Osteocyte (in vitro differentiated cells): ENCODE results near the gene PER1. TPM values are rescaled to one million over a fixed set of nuclear protein-coding genes. Genes with fewer than 3 reads are reported as not detected.
A peak's percentile ranks its signal among the peaks of the same experiment; 100 is the strongest.

Experiments used
- DNase-seq: peaks from one replicate; pipeline ENCODE4 v3.0.0; 2021; ENCODE audit warnings: mixed read lengths; ENCODE audit not compliant: unreplicated experiment; ENCODE audit errors: extremely low spot score
- H3K27ac Mint-ChIP-seq: one replicate; pipeline ENCODE4 v1.8.0; 2021; ENCODE audit warnings: mild to moderate bottlenecking, mixed read lengths; ENCODE audit not compliant: unreplicated experiment
- H3K27me3 Mint-ChIP-seq: one replicate; pipeline ENCODE4 v1.8.0; 2021; ENCODE audit warnings: mixed read lengths; ENCODE audit not compliant: unreplicated experiment
- H3K36me3 Mint-ChIP-seq: one replicate; pipeline ENCODE4 v1.8.0; 2021; ENCODE audit warnings: mixed read lengths; ENCODE audit not compliant: unreplicated experiment
- H3K4me1 Mint-ChIP-seq: one replicate; pipeline ENCODE4 v1.8.0; 2021; ENCODE audit warnings: mixed read lengths; ENCODE audit not compliant: unreplicated experiment
- H3K4me3 Mint-ChIP-seq: one replicate; pipeline ENCODE4 v1.8.0; 2021; ENCODE audit warnings: mild to moderate bottlenecking, moderate library complexity, mixed read lengths; ENCODE audit not compliant: unreplicated experiment
- H3K9me3 Mint-ChIP-seq: one replicate; pipeline ENCODE4 v1.8.0; 2021; ENCODE audit warnings: mixed read lengths; ENCODE audit not compliant: unreplicated experiment
- CTCF ChIP-seq: fragments of 200-600 bp; sonication (generic); IDR thresholded peaks from 2 replicates; pipeline ENCODE4 v1.5.0; 2021; ENCODE audit warnings: antibody characterized with exemption, mild to moderate bottlenecking, moderate library complexity
- total RNA-seq: library from RNA; stranded (reverse); gene quantifications from 2 replicates; pipeline ENCODE4 v1.2.1, GENCODE V29; 2021

The PER1 gene
- total RNA-seq, 1 donor from 2014 or later, result 173 TPM

GRCh38 chr17:8123695-8124349, 28.4 kb downstream of the PER1 start, which contains the start of gene HES7:
Gene HES7, minus strand, starts transcription at chr17:8124106. Its CDS starts 22 bp downstream, at chr17:8124084.
- H3K4me3 Mint-ChIP-seq, result peak within 1 kb of the TSS; percentile 87
- no peaks in the 10 kb centered on the region for H3K36me3 Mint-ChIP-seq
- H3K27ac Mint-ChIP-seq, result peak within 1 kb of the TSS; percentile 82
- no peak for TF ChIP-seq CTCF
- peaks cover 59% of the 10 kb centered on the region for H3K4me1 Mint-ChIP-seq
- H3K9me3 Mint-ChIP-seq, result no peaks in the 10 kb centered on the region
- DNase-seq, result no peak
- H3K27me3 Mint-ChIP-seq, result no peaks in the 10 kb centered on the region

- no peak for DNase-seq
- no peaks in the 10 kb centered on the region for H3K36me3 Mint-ChIP-seq
- peak overlapping the region; percentile 87 for H3K4me3 Mint-ChIP-seq
- no peaks in the 10 kb centered on the region for H3K9me3 Mint-ChIP-seq
- TF ChIP-seq CTCF, result no peak
- H3K27me3 Mint-ChIP-seq, result no peaks in the 10 kb centered on the region
- H3K27ac Mint-ChIP-seq, result peak overlapping the region; percentile 82
- peaks cover 65% of the 10 kb centered on the region for H3K4me1 Mint-ChIP-seq
Measured at GRCh38 chr17:8122924-8123694, 29.1 kb downstream of the PER1 start.

- H3K9me3 Mint-ChIP-seq, result no peaks in the 10 kb centered on the region
- no peak for DNase-seq
- H3K27ac Mint-ChIP-seq, result peak overlapping the region; percentile 82
- no peak for TF ChIP-seq CTCF
- peak overlapping the region; percentile 87 for H3K4me3 Mint-ChIP-seq
- H3K27me3 Mint-ChIP-seq, result no peaks in the 10 kb centered on the region
- H3K4me1 Mint-ChIP-seq, result peaks cover 71% of the 10 kb centered on the region
- no peaks in the 10 kb centered on the region for H3K36me3 Mint-ChIP-seq
Measured at GRCh38 chr17:8122422-8122923, 29.7 kb downstream of the PER1 start.

- no peaks in the 10 kb centered on the region for H3K9me3 Mint-ChIP-seq
- H3K27me3 Mint-ChIP-seq, result no peaks in the 10 kb centered on the region
- peak overlapping the region; percentile 82 for H3K27ac Mint-ChIP-seq
- peak; percentile 90 for DNase-seq
- peak; percentile 64 for TF ChIP-seq CTCF
- peaks cover 68% of the 10 kb centered on the region for H3K4me1 Mint-ChIP-seq
- no peaks in the 10 kb centered on the region for H3K36me3 Mint-ChIP-seq
- peak overlapping the region; percentile 87 for H3K4me3 Mint-ChIP-seq
Measured at GRCh38 chr17:8121681-8122421, 30.4 kb downstream of the PER1 start.

GRCh38 chr17:8121407-8121680, 30.9 kb downstream of the PER1 start:
- H3K36me3 Mint-ChIP-seq, result no peaks in the 10 kb centered on the region
- TF ChIP-seq CTCF, result no peak
- H3K27me3 Mint-ChIP-seq, result no peaks in the 10 kb centered on the region
- H3K9me3 Mint-ChIP-seq, result no peaks in the 10 kb centered on the region
- DNase-seq, result no peak
- H3K4me1 Mint-ChIP-seq, result peaks cover 65% of the 10 kb centered on the region
- H3K4me3 Mint-ChIP-seq, result peak overlapping the region; percentile 87
- peak overlapping the region; percentile 95 for H3K27ac Mint-ChIP-seq
